Heart left ventricle (tissue), 13 donors: ENCODE data around the gene TDRD9.

Source experiments
- CTCF ChIP-seq, 12 donors: fragments of 200-600 bp; sonication (generic) in 4 of 12; IDR thresholded peaks; one replicate each; pipeline versions ENCODE4 v1.5.0 to v1.8.0; 2018 to 2022; ENCODE audit warnings: antibody characterized with exemption in 12 of 12, mild to moderate bottlenecking in 5 of 12
- POLR2A ChIP-seq, 2 donors: fragments of 450-650 bp; IDR thresholded peaks; one replicate each; pipeline ENCODE4 v1.6.1; 2017; ENCODE audit warnings: antibody characterized with exemption in 2 of 2, mild to moderate bottlenecking in 2 of 2, moderate library complexity in 2 of 2
- donor health status: ischemic (EF 13 %, LVEDD 7.1; RV severe dilation, severe dysfunction).
- donor health status: DM: no; HTN: yes; CAD: no.
- donor health status: DM: no; HTN: no; CAD: no.
- donor health status: ischemic (EF 25% LVEDD 6.9; RV normal size, moderate dysfunction).
- donor health status: ischemic (EF 25% LVEDD 5.7; RV mildly dilated, moderate dysfunction).
- donor health status: ischemic (EF 35%, LVEDD 5.7; RV mildly dilated, moderate dysfunction).
- donor health status: nonischemic (EF 11% LVEDD 7.7; RV severe dilation, severe dysfunction).
- donor health status: DM: yes; HTN: yes; CAD: no.
- donor health status: PGD.
- donor health status: ischemic (EF 29% LVEDD 5.4; RV normal size, mild dysfunction).
- donor health status: nonischemic (EF 23%, LVEDD 6.1; RV moderate dilation, normal function).

DNA sequence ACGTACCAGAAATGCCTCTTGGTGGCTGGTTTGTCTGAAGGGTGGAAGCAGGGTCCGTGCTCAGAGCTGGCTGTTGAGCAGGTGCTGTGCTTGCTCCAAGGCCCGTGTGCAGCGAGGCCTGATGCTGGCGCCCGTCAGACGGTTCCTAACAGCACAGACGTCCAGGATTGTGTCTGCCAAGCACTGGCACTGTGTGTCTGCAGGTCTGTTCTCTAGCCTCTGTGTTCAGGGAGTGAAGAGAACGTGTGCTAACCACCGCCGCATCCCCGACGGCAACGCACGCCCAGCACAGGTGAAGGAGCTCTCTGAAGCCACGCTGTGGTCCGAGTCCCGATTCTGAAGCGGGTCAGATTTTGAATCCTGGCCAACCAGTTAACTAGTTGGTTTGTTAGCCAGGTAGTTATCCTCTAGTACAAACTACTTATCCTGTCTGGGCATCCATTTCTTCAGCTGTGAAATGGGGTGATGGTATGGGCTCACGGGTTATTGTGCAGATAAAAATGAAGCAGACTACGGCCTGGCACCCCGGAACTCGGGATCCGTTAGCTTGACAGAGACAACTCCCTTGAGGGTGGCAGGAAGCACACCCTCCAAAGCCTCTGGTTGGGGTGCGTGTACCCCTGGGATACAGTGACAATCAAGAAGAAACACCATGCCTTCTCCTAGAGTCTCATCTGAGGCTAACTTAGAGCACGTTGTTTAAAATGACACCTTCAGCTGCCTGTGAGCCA, 18.6 kb upstream of the TDRD9 start:
- TF ChIP-seq CTCF (IDR thresholded peaks at IDR 0.05), result no peak
- no peak for TF ChIP-seq POLR2A (IDR thresholded peaks at IDR 0.05)
